Measurements from ENCODE around the gene INSL6. TPM values are rescaled to one million over a fixed set of nuclear protein-coding genes. Genes with fewer than 3 reads are reported as not detected.
"Not testable (repeated sequence)": the region's sequence is repeated elsewhere in the genome, so short reads cannot be mapped to it uniquely, and the experiment has no call there.

Gene INSL6, protein sequence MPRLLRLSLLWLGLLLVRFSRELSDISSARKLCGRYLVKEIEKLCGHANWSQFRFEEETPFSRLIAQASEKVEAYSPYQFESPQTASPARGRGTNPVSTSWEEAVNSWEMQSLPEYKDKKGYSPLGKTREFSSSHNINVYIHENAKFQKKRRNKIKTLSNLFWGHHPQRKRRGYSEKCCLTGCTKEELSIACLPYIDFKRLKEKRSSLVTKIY
- not detected for total RNA-seq
- long read RNA-seq, donor 1, partial matches to known transcripts = 0 of 4 reads
- long read RNA-seq, donor 1, other reads (novel, unspliced or antisense) = 4 of 4 reads
- long read RNA-seq, donor 2, partial matches to known transcripts = 0 of 2 reads
- long read RNA-seq, donor 2, other reads (novel, unspliced or antisense) = 2 of 2 reads

DNA sequence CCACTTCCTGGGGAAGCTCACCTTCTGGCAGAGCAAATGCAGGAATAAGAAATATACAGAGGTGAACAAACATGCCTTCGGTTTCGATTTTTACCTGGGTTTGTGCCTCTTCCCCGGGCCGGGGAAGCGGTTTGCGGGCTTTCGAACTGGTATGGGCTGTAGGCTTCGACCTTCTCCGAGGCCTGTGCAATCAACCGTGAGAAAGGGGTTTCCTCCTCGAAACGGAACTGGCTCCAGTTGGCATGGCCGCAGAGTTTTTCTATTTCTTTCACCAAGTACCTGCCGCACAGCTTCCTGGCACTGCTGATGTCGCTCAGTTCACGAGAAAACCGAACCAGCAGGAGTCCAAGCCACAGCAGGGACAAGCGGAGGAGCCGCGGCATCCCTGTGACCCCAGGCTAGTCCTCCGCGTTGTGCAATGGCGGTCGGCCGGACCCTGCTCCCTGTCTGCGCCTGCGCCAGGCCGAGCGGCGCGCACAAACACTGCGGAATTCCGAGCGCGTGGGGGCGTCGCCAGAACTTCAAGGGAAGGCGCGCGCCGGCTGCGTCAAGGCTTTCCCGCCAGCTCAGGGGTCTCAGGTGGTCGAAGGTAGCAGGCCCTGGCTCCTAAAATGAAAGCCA, at the start of gene INSL6:
TSS of gene INSL6 (minus strand) at position 420 of the 621 bp plus-strand sequence. CDS start at position 383, 37 bp downstream.
- intact Hi-C loops (cut with DNase I) = loop anchor here in 1 of 2 donors (10.0 kb wide), 1 partner anchor 409 kb away; no protein-coding TSS in a partner anchor

DNA sequence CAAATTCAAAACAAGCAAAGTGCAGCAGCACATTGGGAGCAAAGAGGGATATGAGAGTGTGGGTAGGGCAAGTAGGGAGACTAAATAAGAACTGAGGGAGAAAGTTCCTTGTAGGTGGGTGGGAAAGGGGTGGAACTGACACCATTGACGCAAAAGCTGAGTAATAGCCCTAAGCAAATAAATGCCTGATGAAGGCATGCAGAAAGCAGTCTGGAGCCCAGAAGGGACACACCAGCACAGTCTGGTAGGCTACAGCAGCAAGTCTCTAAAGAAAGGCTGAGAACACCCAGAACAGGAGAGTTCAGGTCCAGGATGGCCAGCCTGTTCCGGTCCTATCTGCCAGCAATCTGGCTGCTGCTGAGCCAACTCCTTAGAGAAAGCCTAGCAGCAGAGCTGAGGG, 45.8 kb upstream of the INSL6 start, which contains the start of gene INSL4:
TSS of gene INSL4 (plus strand) at position 208 of the 400 bp plus-strand sequence. CDS start at position 313, 105 bp downstream.
- intact Hi-C loops (cut with DNase I) = no loop called here
- no peak for DNase-seq (ENCODE audit: low spot score)

More for the DNA sequence above, at the start of gene INSL6:
- DNase-seq (ENCODE audit: low spot score) = no peak

DNA sequence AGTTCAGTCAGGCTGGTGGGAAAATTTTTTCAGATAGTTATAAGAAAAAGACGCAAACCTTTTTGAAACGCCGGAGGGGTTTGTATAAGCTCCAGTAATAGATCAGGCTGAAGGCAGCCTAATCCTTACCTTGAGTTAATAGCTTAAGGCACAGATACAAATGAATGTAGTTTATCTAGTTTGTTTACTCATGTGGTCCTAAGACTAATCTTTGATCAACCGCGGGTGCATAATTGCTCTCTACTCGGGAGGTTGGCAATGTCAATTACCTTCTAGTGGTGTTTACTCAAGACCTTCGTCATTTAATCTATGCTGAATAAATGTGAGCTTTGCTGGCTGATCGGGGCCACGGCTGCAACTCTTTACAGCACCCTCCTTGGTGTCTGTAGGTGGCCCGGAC, 45.1 kb upstream of the INSL6 start:
- no peak for DNase-seq (ENCODE audit: low spot score)
- intact Hi-C loops (cut with DNase I) = no loop called here

DNA sequence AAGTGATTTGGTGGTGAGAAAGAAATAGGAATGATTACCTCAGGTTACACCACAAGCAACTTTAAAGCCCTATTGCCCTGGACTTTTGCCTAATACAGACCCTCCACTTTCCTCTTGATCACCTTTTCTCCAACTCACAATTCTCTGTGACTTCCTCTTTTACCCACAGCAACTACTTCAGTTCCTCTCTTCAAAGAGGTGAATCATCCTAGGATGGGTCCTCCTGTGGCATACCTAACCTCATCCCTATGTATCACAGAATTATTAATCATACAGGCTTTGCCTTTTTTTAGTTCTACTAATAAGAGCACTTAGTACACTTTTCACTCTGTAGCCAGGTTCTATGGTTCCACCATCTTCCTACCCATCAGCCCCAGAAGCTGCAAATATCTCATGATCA, 19.6 kb upstream of the INSL6 start:
- intact Hi-C loops (cut with DNase I) = no loop called here
- DNase-seq (ENCODE audit: low spot score) = no peak

DNA sequence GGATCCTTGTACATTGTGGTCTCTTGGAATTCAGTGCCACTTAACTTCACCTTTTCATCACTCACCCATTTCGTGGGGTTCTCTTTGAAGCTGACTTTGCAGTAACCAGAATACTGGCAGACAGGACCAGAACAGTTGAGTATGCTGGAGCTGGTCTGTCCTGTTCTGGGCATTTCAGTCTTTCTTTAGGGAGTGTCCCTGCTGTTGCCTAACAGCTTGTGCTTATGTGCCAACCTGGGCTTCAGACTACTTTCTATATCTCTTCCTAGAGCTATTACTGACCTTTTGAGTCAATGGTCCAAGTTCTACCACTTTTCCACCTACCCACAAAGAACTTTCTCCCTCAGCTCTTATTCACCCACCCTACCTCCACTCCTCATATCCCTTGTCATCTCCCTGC, 10.0 kb upstream of the INSL6 start:
- DNase-seq (ENCODE audit: low spot score) = no peak
- intact Hi-C loops (cut with DNase I) = no loop called here

DNA sequence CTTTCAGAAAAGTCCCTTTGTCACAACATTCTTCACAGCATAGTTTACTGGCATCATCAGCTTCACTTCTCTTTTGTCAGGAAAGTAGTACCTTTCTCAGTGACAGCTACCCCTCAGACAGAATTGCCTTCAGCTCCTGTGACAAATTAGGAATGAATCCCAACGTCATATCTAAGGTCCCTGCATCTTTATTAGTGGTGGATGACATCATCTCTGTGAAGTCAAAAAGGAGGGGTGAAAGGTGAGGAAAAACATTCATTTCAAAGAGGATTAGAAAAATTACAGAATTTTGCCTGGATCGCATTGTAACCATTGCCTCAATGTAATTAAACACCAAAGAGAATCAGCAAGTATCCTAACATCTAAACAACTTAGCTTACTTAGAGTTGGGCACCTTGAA, 7.9 kb upstream of the INSL6 start:
- no peak for DNase-seq (ENCODE audit: low spot score)
- intact Hi-C loops (cut with DNase I) = no loop called here

DNA sequence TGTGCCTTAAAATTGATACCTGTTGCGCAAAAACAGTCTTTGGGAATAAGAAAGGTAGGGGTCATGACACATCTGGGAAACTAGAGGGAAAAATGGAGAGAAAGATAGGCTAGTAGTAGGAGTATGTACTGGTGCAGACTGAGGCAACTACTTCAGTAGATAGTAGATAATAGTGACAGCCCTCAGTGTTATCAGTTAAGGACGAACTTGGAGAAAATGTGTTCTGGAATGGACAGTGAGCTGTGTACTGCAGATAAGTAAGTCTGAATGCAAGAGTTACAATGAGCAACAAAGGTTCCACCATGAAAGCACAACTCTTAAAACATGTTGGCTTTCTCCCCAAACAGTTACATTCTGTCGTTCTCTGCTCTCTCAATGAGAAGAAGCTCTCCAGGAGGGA, 6.5 kb upstream of the INSL6 start:
- DNase-seq (ENCODE audit: low spot score) = no peak
- intact Hi-C loops (cut with DNase I) = no loop called here

DNA sequence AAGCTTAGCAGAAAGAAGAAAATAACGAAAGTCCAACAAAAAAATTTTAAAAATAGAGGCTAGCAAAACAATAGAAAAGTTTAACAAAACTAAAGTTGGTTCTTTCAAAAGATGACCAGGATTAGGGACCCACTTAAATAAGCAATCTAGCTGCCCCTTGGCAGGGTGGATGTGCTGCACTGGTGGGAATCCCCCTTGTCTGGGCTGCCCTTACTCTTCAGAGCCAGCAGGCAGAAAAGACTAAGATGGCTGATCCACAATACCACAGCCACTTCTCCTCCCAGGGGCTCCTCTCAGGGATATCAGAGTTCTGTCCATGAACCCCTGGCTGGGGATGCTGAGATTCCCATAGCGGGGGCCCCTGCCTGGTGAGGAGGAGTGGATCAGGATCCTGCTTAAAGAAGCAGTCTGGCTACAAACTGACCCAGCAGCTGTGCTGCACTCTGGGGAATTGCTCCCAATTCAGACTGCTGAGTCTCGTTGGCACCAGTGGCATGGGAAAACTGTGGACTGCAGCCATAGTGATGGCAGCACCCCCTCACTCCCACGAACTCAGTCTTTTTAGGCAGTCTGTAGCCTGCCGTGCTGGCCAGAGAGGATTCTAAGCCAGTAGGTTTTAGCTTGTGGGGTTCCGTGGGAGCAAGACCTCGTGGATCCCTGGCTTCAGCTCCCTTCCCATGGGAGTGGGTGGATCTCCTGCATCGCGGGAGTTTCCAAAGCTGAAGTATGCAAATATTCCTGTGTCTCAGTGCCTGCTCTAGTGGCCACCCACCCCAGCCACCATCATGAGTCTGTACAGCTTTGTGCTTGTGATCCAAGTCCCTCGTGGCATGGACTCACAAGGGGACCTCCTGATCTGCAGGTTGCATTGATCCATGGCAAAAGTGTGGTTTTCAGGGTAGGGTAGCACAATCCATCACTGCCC, 2.9 kb upstream of the INSL6 start:
- no peak for DNase-seq (ENCODE audit: low spot score)
- intact Hi-C loops (cut with DNase I) = loop anchor here in 1 of 2 donors (10.0 kb wide), 1 partner anchor 406 kb away; no protein-coding TSS in a partner anchor

DNA sequence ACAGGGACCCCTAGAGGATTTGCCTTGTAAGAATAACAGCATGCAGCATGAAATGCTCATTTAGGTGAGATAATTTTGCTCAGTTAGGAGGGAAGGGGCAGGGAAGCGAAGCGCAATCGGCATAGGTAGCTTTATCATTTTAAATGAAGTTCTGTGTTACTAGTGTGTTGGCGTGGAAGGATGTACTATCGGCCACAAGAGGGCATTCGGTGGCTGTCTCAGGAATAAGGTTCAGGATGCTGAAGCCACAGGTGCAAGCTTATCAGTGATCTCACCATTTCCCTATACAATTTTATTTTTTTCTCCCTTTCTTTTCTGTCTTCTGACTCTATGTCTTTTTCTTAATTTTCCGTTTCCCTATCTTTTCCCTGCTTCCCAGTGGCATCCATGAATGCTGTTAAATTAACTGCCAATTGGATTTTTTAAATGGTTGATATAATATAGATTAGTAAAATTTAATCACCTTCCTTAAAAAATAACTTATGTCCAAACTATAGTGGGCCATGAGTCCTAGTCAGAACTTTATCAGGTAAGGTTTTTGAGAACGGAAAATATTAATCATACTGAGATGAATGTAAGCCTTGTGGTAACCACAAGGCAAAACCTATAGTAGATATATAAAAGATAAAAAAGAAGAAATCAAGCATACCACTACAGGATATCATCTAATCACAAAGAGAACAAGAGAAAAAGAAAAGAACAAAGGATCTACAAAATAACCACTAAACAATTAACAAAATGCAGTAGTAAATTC, 1.2 kb upstream of the INSL6 start:
- no peak for DNase-seq (ENCODE audit: low spot score)
- intact Hi-C loops (cut with DNase I) = loop anchor here in 1 of 2 donors (10.0 kb wide), 1 partner anchor 408 kb away; no protein-coding TSS in a partner anchor

DNA sequence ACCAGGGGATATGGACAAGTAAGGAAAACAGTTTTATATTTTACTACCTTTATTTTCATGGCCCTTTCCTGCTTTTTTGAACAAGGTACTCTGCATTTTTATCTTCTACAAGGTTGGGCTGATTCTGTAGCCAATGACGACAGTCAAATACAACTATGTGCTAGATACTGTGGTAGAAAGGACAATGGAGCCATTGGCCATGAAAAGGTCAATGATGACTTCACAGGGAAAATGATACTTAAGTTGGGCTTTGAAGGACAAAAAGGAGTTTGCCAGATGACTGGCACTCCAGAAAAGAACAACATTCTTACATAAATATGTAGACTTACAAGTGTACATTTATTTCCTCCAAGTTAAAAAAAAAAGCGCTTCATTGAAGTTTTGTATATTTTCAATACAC, 663 bp downstream of the INSL6 start:
- no peak for DNase-seq (ENCODE audit: low spot score)
- intact Hi-C loops (cut with DNase I) = loop anchor here in 1 of 2 donors (10.0 kb wide), 1 partner anchor 410 kb away; no protein-coding TSS in a partner anchor

DNA sequence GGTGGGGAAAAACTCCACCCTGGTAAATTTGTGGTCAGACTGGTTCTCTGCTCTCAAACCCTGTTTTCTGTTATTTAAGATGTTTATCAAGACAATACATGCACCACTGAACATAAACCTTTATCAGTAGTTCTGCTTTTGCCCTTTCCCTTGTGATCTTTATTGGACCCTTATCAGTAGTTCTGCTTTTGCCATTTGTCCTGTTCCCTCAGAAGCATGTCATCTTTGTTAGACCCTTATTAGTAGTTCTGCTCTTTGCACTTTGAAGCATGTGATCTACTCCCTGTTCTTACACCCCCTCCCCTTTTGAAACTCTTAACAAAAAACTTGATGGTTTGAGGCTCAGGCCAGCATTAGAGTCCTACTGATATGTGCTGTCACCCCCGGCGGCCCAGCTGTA, 4.8 kb downstream of the INSL6 start:
- intact Hi-C loops (cut with DNase I) = loop anchor here in 1 of 2 donors (10.0 kb wide), 1 partner anchor 414 kb away; no protein-coding TSS in a partner anchor
- DNase-seq (ENCODE audit: low spot score) = not testable (repeated sequence)

DNA sequence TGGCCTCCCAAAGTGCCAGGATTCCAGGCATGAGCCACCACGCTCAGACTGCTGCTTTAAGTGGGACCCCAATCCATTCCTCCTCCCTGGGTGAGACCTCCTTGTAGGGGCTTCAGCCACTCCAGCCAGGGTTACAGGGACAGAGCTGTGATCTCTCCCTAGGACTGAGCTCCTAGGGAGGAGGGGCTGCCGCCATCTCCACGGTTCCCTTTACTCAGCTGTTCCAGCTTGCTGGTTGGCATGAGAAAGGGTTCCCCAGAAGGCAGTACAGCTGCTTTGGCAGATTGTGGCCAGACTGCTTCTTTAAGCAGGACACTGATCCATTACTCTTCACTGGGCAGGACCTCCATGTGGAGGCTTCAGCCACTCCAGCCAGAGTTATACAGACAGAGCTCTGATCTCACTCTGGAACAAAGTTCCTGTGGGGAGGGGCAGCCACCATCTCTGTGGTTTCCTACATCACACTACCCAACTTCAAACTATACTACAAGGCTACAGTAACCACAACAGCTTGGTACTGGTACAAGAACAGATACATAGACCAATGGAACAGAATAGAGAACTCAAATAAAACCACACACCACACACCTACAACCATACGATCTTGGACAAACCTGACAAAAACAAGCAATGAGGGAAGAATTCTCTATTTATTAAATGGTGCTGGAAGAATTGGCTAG, 7.2 kb downstream of the INSL6 start:
- no peak for DNase-seq (ENCODE audit: low spot score)
- intact Hi-C loops (cut with DNase I) = no loop called here

DNA sequence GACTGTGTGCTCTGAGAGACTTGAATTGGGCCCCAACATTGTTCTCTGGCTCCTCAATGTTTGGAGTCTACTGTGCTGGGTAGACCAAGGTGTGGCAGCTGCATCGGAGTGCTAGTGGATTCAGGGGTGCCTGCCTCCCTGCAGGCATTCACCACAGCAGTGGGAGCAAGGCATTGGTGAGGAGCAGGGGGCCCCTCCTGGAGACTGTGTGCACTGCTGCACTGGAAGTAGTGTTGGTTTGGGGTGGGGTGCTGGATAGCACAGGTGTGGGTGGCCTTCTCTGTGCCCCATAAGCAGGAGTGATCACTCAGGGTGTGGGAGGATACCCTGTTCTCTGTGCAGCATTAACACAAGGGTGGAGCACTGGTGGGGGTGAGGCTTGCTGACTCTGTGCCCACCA, 39.2 kb downstream of the INSL6 start:
- intact Hi-C loops (cut with DNase I) = no loop called here
- DNase-seq (ENCODE audit: low spot score) = no peak

DNA sequence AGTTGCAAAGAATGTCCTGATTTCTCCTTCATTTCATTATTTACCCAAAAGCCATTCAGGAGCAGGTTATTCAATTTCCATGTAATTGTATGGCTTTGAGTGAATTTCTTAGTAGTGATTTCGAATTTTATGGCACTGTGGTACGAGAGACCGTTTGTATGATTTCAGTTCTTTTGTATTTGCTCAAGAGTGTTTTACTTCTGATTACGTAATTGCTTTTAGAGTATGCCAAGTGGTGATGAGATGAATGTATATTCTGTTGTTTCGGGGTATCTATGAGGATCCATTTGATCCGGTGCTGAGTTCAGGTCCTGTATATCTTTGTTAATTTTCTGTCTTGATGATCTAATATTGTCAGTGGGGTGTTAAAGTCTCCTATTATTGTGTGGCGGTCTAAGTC, 41.2 kb downstream of the INSL6 start:
- intact Hi-C loops (cut with DNase I) = no loop called here
- DNase-seq (ENCODE audit: low spot score) = no peak

DNA sequence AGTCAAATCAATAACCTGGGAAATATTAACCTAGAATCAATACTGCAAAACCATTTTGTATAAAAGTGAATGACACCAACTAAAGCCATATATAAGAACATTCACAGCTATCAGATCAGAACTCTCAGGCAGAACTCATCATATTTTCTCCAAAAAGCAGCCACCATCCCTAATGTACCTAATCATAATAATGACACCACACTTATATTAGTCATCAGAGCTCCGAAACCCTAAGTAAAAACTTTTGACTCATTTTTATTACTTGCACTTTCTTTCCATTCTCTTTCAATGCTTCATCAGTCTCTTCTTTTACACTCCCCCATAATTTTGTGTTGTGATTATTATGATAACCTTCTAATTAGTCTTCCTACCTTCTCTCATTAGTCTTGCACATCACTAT, 45.3 kb downstream of the INSL6 start:
- intact Hi-C loops (cut with DNase I) = no loop called here
- DNase-seq (ENCODE audit: low spot score) = no peak

DNA sequence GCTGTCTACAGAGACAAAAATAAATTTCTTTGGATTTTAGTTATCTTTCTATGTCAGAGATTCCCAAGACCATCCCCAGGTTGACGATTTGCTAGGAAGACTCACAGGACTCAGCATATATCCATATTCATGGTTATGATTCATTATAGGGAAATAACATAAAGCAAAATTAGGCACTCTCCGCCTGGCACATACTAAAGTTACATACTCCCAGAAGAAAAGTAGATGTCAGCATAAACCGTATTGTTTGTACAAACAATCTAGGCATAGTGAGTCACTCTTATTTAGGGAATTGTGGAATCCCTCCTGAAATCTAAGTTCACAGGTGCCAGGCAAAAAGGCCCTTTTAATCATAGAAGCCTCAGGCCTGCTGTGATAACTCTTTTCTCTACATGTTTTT, 62.9 kb downstream of the INSL6 start:
- intact Hi-C loops (cut with DNase I) = loop anchor here in 1 of 2 donors (10.0 kb wide), 1 partner anchor 368 kb away; no protein-coding TSS in a partner anchor
- no peak for DNase-seq (ENCODE audit: low spot score)

DNA sequence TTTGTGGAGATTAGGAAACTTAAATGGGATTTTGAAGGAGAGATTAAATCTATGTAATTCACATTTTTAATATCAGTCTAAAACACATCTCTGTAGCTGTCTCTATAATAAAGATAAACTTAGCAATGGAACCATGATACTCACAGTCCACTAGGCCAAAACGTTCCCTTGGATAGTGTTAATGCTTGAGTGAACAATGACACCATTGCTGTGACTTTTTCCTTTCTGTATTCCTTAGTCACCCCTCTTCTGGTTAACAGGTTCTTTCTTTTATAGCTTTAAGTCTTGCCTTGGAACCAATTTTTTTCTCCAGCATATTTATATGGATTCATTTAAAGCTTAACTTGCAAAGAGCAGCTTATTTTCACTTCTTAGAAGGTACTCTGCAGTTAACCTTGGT, 63.3 kb downstream of the INSL6 start:
- DNase-seq (ENCODE audit: low spot score) = no peak
- intact Hi-C loops (cut with DNase I) = loop anchor here in 1 of 2 donors (10.0 kb wide), 1 partner anchor 367 kb away; no protein-coding TSS in a partner anchor

Data from posterior vena cava (tissue), 2 donors.